Fibroblast of lung (primary cell): ENCODE measurements around the gene GDF2. TPM values are rescaled to one million over a fixed set of nuclear protein-coding genes. Genes with fewer than 3 reads are reported as not detected.

ENCODE experiments used
- DNase-seq, 2 donors: peaks; one replicate each; pipeline versions ENCODE4 v3.0.0 to v3.0.0-alpha.2; 2010; ENCODE audit warnings: low read depth in 2 of 2
- H2AFZ ChIP-seq: 2 replicates; pipeline ENCODE4 v1.5.1; 2012; ENCODE audit warnings: low read length, control low read depth, inconsistent platforms
- H3K27ac ChIP-seq: 2 replicates; pipeline ENCODE4 v1.5.1; 2011; ENCODE audit warnings: low read length, control low read depth; ENCODE audit not compliant: insufficient read depth
- H3K27me3 ChIP-seq: 2 replicates; pipeline ENCODE4 v1.5.1; 2011; ENCODE audit warnings: mild to moderate bottlenecking, low read length; ENCODE audit not compliant: control insufficient read depth, insufficient read depth
- H3K36me3 ChIP-seq: 2 replicates; pipeline ENCODE4 v1.5.1; 2011; ENCODE audit warnings: low read length; ENCODE audit not compliant: control insufficient read depth, insufficient read depth
- H3K4me1 ChIP-seq: 2 replicates; pipeline ENCODE4 v1.5.1; 2011; ENCODE audit warnings: low read length; ENCODE audit not compliant: control insufficient read depth, insufficient read depth; ENCODE audit errors: extremely low read depth
- H3K4me2 ChIP-seq: 2 replicates; pipeline ENCODE4 v1.5.1; 2011; ENCODE audit warnings: low read length, control low read depth; ENCODE audit not compliant: insufficient read depth; ENCODE audit errors: extremely low read depth
- H3K4me3 ChIP-seq, 4 experiments: fragments of 200-600 bp in 1 of 4; sonication (generic) in 1 of 4; replicated peaks in 1 of 4; 2 replicates each; pipeline ENCODE4 v1.5.1; 2011 to 2016; ENCODE audit warnings: low read length in 4 of 4, low read depth in 3 of 4, mild to moderate bottlenecking in 3 of 4, control low read depth in 2 of 4, inconsistent platforms in 1 of 4, mixed read lengths in 1 of 4; ENCODE audit not compliant: insufficient read depth in 1 of 4; ENCODE audit errors: control extremely low read depth in 1 of 4
- H3K79me2 ChIP-seq: 2 replicates; pipeline ENCODE4 v1.5.1; 2012; ENCODE audit warnings: mild to moderate bottlenecking, low read length, inconsistent platforms; ENCODE audit not compliant: control insufficient read depth, insufficient read depth
- H3K9ac ChIP-seq: 2 replicates; pipeline ENCODE4 v1.5.1; 2011; ENCODE audit warnings: mild to moderate bottlenecking, low read length, control low read depth; ENCODE audit not compliant: insufficient read depth
- H3K9me3 ChIP-seq: 2 replicates; pipeline ENCODE4 v1.5.1; 2012; ENCODE audit warnings: low read depth, low read length; ENCODE audit not compliant: control insufficient read depth, insufficient read depth
- H4K20me1 ChIP-seq: 2 replicates; pipeline ENCODE4 v1.5.1; 2011; ENCODE audit warnings: low read length; ENCODE audit not compliant: control insufficient read depth, insufficient read depth; ENCODE audit errors: extremely low read depth
- CTCF ChIP-seq, 2 donors: IDR thresholded peaks in 1 of 2; conservative IDR thresholded peaks in 1 of 2; 1 replicate in 1 of 2; 2 replicates in 1 of 2; pipeline ENCODE4 v1.5.1; 2011 to 2012; ENCODE audit warnings: low read length in 2 of 2, control low read depth in 1 of 2, inconsistent platforms in 1 of 2, low read depth in 1 of 2, mild to moderate bottlenecking in 1 of 2
- EZH2 ChIP-seq: IDR thresholded peaks from 2 replicates; pipeline ENCODE4 v1.5.1; 2012; ENCODE audit warnings: low read length, control low read depth, mild to moderate bottlenecking; ENCODE audit errors: missing control alignments
- polyA minus RNA-seq: library from RNA; depleted of rRNA, polyadenylated mRNA; stranded (reverse); fragments of >200 nt; gene quantifications from 2 replicates; pipeline ENCODE4 v1.2.3, GENCODE V29; 2011; ENCODE audit warnings: low replicate concordance
- polyA plus RNA-seq, 2 donors: library from polyadenylated mRNA; depleted of rRNA in 1 of 2; stranded (reverse) in 1 of 2; unstranded in 1 of 2; fragments of >200 nt; gene quantifications; 2 replicates each; pipeline ENCODE4 v1.2.1, GENCODE V29; 2011 to 2012; ENCODE audit warnings: missing spikeins in 1 of 2
- total RNA-seq: library from RNA; depleted of rRNA; stranded (reverse); fragments of >200 nt; gene quantifications from 2 replicates; pipeline ENCODE4 v1.2.1, GENCODE V29; 2014

The GDF2 gene
- total RNA-seq (not detected in 2 replicates), polyA plus RNA-seq (not detected in 2 replicates), polyA minus RNA-seq (not detected in 2 replicates)
- polyA plus RNA-seq (2012): not detected in 2 replicates

GRCh38 chr10:47322300-47323061 is at the start of gene GDF2:
GDF2 (plus strand) TSS chr10:47322454; CDS start chr10:47322669, 215 bp downstream.
- H3K4me2 ChIP-seq: no peak within 1 kb of the TSS
- H3K9me3 ChIP-seq: no peaks in the 10 kb centered on the region
- H3K36me3 ChIP-seq: no peaks in the 10 kb centered on the region
- H3K4me3 ChIP-seq: no peak within 1 kb of the TSS
- no peaks in the 10 kb centered on the region for H3K79me2 ChIP-seq
- H3K4me1 ChIP-seq: no peaks in the 10 kb centered on the region
- TF ChIP-seq CTCF (conservative IDR thresholded peaks at IDR 0.05 in 1 of 2, IDR thresholded peaks at IDR 0.05 in 1 of 2; ENCODE audit: low read depth in 1 of 2, low read length in 2 of 2) (no peak), EZH2 (no peak)
- no peak within 1 kb of the TSS for H3K9ac ChIP-seq
- peaks cover 12% of the 10 kb centered on the region for H3K27me3 ChIP-seq
- H4K20me1 ChIP-seq: no peaks in the 10 kb centered on the region
- DNase-seq: no peak
- no peak within 1 kb of the TSS for H3K27ac ChIP-seq
- H2AFZ ChIP-seq: no peak within 1 kb of the TSS

GRCh38 chr10:47276071-47276470 is 46.2 kb upstream of the GDF2 start:
- Histone ChIP-seq H3K27ac (no peak overlapping the region), H3K36me3 (no peaks in the 10 kb centered on the region), H3K4me2 (no peak overlapping the region), H3K9ac (no peak overlapping the region), H3K27me3 (peaks cover 4% of the 10 kb centered on the region), H4K20me1 (no peaks in the 10 kb centered on the region), H3K9me3 (no peaks in the 10 kb centered on the region), H3K4me1 (no peaks in the 10 kb centered on the region), H3K4me3 (no peak overlapping the region), H2AFZ (no peak overlapping the region), H3K79me2 (no peaks in the 10 kb centered on the region)
- TF ChIP-seq CTCF (conservative IDR thresholded peaks at IDR 0.05 in 1 of 2, IDR thresholded peaks at IDR 0.05 in 1 of 2; ENCODE audit: low read depth in 1 of 2, low read length in 2 of 2) (no peak), EZH2 (no peak)
- DNase-seq: no peak

DNA sequence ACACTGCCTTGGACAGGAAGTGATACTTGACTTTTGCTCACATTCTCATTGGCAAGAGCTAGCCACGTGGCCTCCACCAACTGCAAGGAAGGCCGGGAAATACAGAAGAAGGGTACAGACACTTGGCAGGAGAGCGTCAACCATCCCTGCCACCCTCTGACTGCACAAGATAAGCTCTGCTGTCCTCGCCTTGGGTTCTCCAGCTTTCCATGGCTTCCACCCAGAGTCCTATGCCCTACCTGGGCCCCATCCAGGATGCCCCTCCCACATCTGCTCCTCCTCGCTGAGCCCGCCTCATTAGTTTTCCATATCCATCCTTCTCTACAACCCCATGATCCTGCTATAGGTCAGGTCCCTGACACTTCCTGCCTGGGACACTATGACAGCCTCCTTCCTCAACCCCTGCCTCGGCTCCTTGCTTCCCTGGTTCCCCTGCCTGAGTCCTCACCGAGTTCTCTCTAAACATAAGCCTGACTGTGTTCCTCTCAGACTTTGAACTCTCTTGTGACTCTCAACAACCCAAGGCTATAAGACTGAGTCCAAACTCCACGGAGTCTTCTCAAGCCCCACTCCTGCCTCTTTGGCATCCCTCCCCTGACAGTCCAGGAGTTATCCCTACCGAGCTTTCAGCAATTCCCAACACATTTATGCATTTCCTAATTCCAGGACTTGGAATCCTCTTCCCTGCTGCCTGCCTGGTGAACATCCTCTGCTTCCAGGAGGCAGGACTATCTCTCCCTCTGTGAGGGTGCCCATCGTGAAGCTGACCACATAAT is 45.5 kb upstream of the GDF2 start:
- no peak for DNase-seq
- Histone ChIP-seq H3K36me3 (no peaks in the 10 kb centered on the region), H3K4me2 (no peak overlapping the region), H3K79me2 (no peaks in the 10 kb centered on the region), H3K9ac (no peak overlapping the region), H3K27ac (no peak overlapping the region), H3K4me3 (no peak overlapping the region), H4K20me1 (no peaks in the 10 kb centered on the region), H3K9me3 (no peaks in the 10 kb centered on the region), H2AFZ (no peak overlapping the region), H3K4me1 (no peaks in the 10 kb centered on the region), H3K27me3 (peaks cover 4% of the 10 kb centered on the region)
- TF ChIP-seq CTCF (conservative IDR thresholded peaks at IDR 0.05 in 1 of 2, IDR thresholded peaks at IDR 0.05 in 1 of 2; ENCODE audit: low read depth in 1 of 2, low read length in 2 of 2): no peak
- TF ChIP-seq EZH2: no peak
